HL-60 (cell line): Measurements from ENCODE around the gene RNASE1.

Source experiments
- CTCF ChIP-seq: IDR thresholded peaks from one replicate; pipeline ENCODE4 v1.5.1; 2011; ENCODE audit warnings: low read length, control low read depth, inconsistent platforms; ENCODE audit not compliant: insufficient read depth
- SPI1 ChIP-seq: IDR thresholded peaks from 2 replicates; pipeline ENCODE4 v1.6.1; 2012; ENCODE audit warnings: low read depth, mild to moderate bottlenecking, borderline replicate concordance

- no peak for TF ChIP-seq CTCF
- TF ChIP-seq SPI1, result no peak
Observed at GRCh38 chr14:20830831-20831230, 28.2 kb upstream of the RNASE1 start.
